ENCODE data around the gene TRIM27.
"Not testable (repeated sequence)": the region's sequence is repeated elsewhere in the genome, so short reads cannot be mapped to it uniquely, and the experiment has no call there.

Gene TRIM27

GRCh38 chr6:28944412-28944865, 20.7 kb upstream of the TRIM27 start:
- in situ Hi-C loops (cut with HindIII; ENCODE audit: low pct_ligation_motif_present, low pct_unique_long_range_greater_than_20kb, low sequenced_read_pairs): no loop called here
- DNase-seq: peak; percentile 68

- in situ Hi-C loops (cut with HindIII; ENCODE audit: low pct_ligation_motif_present, low pct_unique_long_range_greater_than_20kb, low sequenced_read_pairs): no loop called here
- DNase-seq: peak; percentile 70
Observed at GRCh38 chr6:28943557-28944411, 20.0 kb upstream of the TRIM27 start.

GRCh38 chr6:28943223-28943556, 19.4 kb upstream of the TRIM27 start:
- in situ Hi-C loops (cut with HindIII; ENCODE audit: low pct_ligation_motif_present, low pct_unique_long_range_greater_than_20kb, low sequenced_read_pairs): no loop called here
- DNase-seq: no peak

- no peak for DNase-seq
Observed at GRCh38 chr6:28941684-28942448, 18.1 kb upstream of the TRIM27 start.

GRCh38 chr6:28940858-28941683, 17.3 kb upstream of the TRIM27 start:
- in situ Hi-C loops (cut with HindIII; ENCODE audit: low pct_ligation_motif_present, low pct_unique_long_range_greater_than_20kb, low sequenced_read_pairs): no loop called here

More at GRCh38 chr6:28941684-28942448, 18.1 kb upstream of the TRIM27 start:
- in situ Hi-C loops (cut with HindIII; ENCODE audit: low pct_ligation_motif_present, low pct_unique_long_range_greater_than_20kb, low sequenced_read_pairs): no loop called here

GRCh38 chr6:28940294-28940857, 16.6 kb upstream of the TRIM27 start:
- in situ Hi-C loops (cut with HindIII; ENCODE audit: low pct_ligation_motif_present, low pct_unique_long_range_greater_than_20kb, low sequenced_read_pairs): no loop called here
- peak; percentile 32 for DNase-seq

More at GRCh38 chr6:28940858-28941683, 17.3 kb upstream of the TRIM27 start:
- peak; percentile 85 for DNase-seq

GRCh38 chr6:28933069-28933468, 9.3 kb upstream of the TRIM27 start:
- in situ Hi-C loops (cut with HindIII; ENCODE audit: low pct_ligation_motif_present, low pct_unique_long_range_greater_than_20kb, low sequenced_read_pairs): no loop called here
- no peak for DNase-seq

- in situ Hi-C loops (cut with HindIII; ENCODE audit: low pct_ligation_motif_present, low pct_unique_long_range_greater_than_20kb, low sequenced_read_pairs): no loop called here
Observed at GRCh38 chr6:28929887-28930620, 6.3 kb upstream of the TRIM27 start.

GRCh38 chr6:28929339-28929738, 5.6 kb upstream of the TRIM27 start:
- DNase-seq; in situ Hi-C loops (cut with HindIII; ENCODE audit: low pct_ligation_motif_present, low pct_unique_long_range_greater_than_20kb, low sequenced_read_pairs): not testable (repeated sequence)

More at GRCh38 chr6:28929887-28930620, 6.3 kb upstream of the TRIM27 start:
- DNase-seq: no peak

GRCh38 chr6:28927846-28928245, 4.1 kb upstream of the TRIM27 start:
- in situ Hi-C loops (cut with HindIII; ENCODE audit: low pct_ligation_motif_present, low pct_unique_long_range_greater_than_20kb, low sequenced_read_pairs): no loop called here
- no peak for DNase-seq

GRCh38 chr6:28922821-28923317, 916 bp downstream of the TRIM27 start:
- peak; percentile 45 for DNase-seq
- in situ Hi-C loops (cut with HindIII; ENCODE audit: low pct_ligation_motif_present, low pct_unique_long_range_greater_than_20kb, low sequenced_read_pairs): no loop called here

GRCh38 chr6:28922004-28922820, 1.6 kb downstream of the TRIM27 start:
- in situ Hi-C loops (cut with HindIII; ENCODE audit: low pct_ligation_motif_present, low pct_unique_long_range_greater_than_20kb, low sequenced_read_pairs): no loop called here
- DNase-seq: no peak

- in situ Hi-C loops (cut with HindIII; ENCODE audit: low pct_ligation_motif_present, low pct_unique_long_range_greater_than_20kb, low sequenced_read_pairs): no loop called here
- no peak for DNase-seq
Observed at GRCh38 chr6:28920281-28920680, 3.5 kb downstream of the TRIM27 start.

- no peak for DNase-seq
- in situ Hi-C loops (cut with HindIII; ENCODE audit: low pct_ligation_motif_present, low pct_unique_long_range_greater_than_20kb, low sequenced_read_pairs): no loop called here
Observed at GRCh38 chr6:28914941-28915340, 8.8 kb downstream of the TRIM27 start.

- in situ Hi-C loops (cut with HindIII; ENCODE audit: low pct_ligation_motif_present, low pct_unique_long_range_greater_than_20kb, low sequenced_read_pairs): no loop called here
- DNase-seq: no peak
Observed at GRCh38 chr6:28910901-28911690, 12.7 kb downstream of the TRIM27 start.

- DNase-seq: no peak
- in situ Hi-C loops (cut with HindIII; ENCODE audit: low pct_ligation_motif_present, low pct_unique_long_range_greater_than_20kb, low sequenced_read_pairs): no loop called here
Observed at GRCh38 chr6:28907394-28907793, 16.4 kb downstream of the TRIM27 start.

Data from ACHN (cell line).